IMR-90 (cell line): ENCODE data around the gene TP53I11. TPM values are rescaled to one million over a fixed set of nuclear protein-coding genes. Genes with fewer than 3 reads are reported as not detected.

Source experiments
- ATAC-seq: fragments of 200-7000 bp; cut with Tn5 transposase; 2 replicates; pipeline ENCODE4 v1.9.1; 2020; ENCODE audit warnings: low read depth, mild to moderate bottlenecking, moderate library complexity
- BruUV-seq: library from RNA; stranded (reverse); fragments of 400-500 nt; replicated peaks from 2 replicates; lab custom pipeline; 2021; lab: Mats Ljungman, UMichigan
- CTCF ChIA-PET: fragments of 300-600 bp; formaldehyde crosslinking; extraction: SDS; loops from one replicate; lab custom pipeline; 2021; ENCODE audit warnings: antibody characterized with exemption; lab: Yijun Ruan, JAX
- POLR2A ChIA-PET: fragments of 300-600 bp; sonication (Branson Sonifier 250); formaldehyde crosslinking; loops from one replicate; lab custom pipeline; 2022; ENCODE audit warnings: antibody characterized with exemption; ENCODE audit not compliant: unreplicated experiment; lab: Charles Lee
- DNase-seq: peaks from one replicate; pipeline ENCODE4 v3.0.0; 2013
- H2AFZ ChIP-seq: replicated peaks from 2 replicates; pipeline ENCODE3; 2013; ENCODE audit warnings: low read length, mild to moderate bottlenecking; ENCODE audit not compliant: poor library complexity
- H2AK5ac ChIP-seq: 2 replicates; pipeline ENCODE4 v1.6.1; 2013; ENCODE audit warnings: low read depth, low read length, inconsistent platforms
- H2AK9ac ChIP-seq: replicated peaks from 2 replicates; pipeline ENCODE3; 2013; ENCODE audit warnings: mild to moderate bottlenecking, low read depth, low read length, moderate library complexity; ENCODE audit not compliant: poor library complexity
- H2BK120ac ChIP-seq: 2 replicates; pipeline ENCODE4 v1.6.1; 2013; ENCODE audit warnings: low read depth, low read length, inconsistent platforms
- H2BK15ac ChIP-seq: 3 replicates; pipeline ENCODE4 v1.6.1; 2013; ENCODE audit warnings: low read depth, low read length, inconsistent platforms
- H2BK20ac ChIP-seq: 2 replicates; pipeline ENCODE4 v1.6.1; 2013; ENCODE audit warnings: low read depth, mild to moderate bottlenecking, inconsistent platforms, low read length, moderate library complexity
- H2BK5ac ChIP-seq: 2 replicates; pipeline ENCODE4 v1.6.1; 2013; ENCODE audit warnings: mild to moderate bottlenecking, low read depth, low read length, inconsistent platforms; ENCODE audit not compliant: poor library complexity, severe bottlenecking
- H3K14ac ChIP-seq: replicated peaks from 2 replicates; pipeline ENCODE4 v1.6.1; 2013; ENCODE audit warnings: low read depth, low read length, inconsistent platforms
- H3K18ac ChIP-seq: 2 replicates; pipeline ENCODE4 v1.6.1; 2013; ENCODE audit warnings: low read depth, low read length, control low read depth
- H3K23ac ChIP-seq: 2 replicates; pipeline ENCODE4 v1.6.1; 2013; ENCODE audit warnings: low read depth, low read length, inconsistent platforms
- H3K27ac ChIP-seq: 2 replicates; pipeline ENCODE4 v1.5.1; 2013; ENCODE audit warnings: mild to moderate bottlenecking, control low read depth, low read length; ENCODE audit not compliant: insufficient read depth
- H3K27me3 ChIP-seq: 2 replicates; pipeline ENCODE4 v1.6.1; 2013; ENCODE audit warnings: low read length; ENCODE audit not compliant: control insufficient read depth, insufficient read depth
- H3K36me3 ChIP-seq: 2 replicates; pipeline ENCODE4 v1.6.1; 2013; ENCODE audit warnings: low read length, mixed read lengths; ENCODE audit not compliant: control insufficient read depth, insufficient read depth
- H3K4ac ChIP-seq: 2 replicates; pipeline ENCODE4 v1.6.1; 2013; ENCODE audit warnings: low read depth, low read length, inconsistent platforms
- H3K4me1 ChIP-seq: 2 replicates; pipeline ENCODE4 v1.6.1; 2013; ENCODE audit warnings: low read length, mixed read lengths; ENCODE audit not compliant: control insufficient read depth, insufficient read depth
- H3K4me2 ChIP-seq: 2 replicates; pipeline ENCODE4 v1.6.1; 2013; ENCODE audit warnings: low read depth, mild to moderate bottlenecking, control low read depth, low read length, moderate library complexity
- H3K4me3 ChIP-seq: 2 replicates; pipeline ENCODE4 v1.5.1; 2013; ENCODE audit warnings: low read depth, mild to moderate bottlenecking, control low read depth, low read length, moderate library complexity; ENCODE audit not compliant: insufficient read depth
- H3K56ac ChIP-seq: 2 replicates; pipeline ENCODE4 v1.6.1; 2013; ENCODE audit warnings: low read length, inconsistent platforms; ENCODE audit not compliant: insufficient read depth; ENCODE audit errors: extremely low read depth
- H3K79me1 ChIP-seq, 2 experiments: 2 replicates each; pipeline ENCODE4 v1.6.1; 2013; ENCODE audit warnings: low read length in 2 of 2, inconsistent platforms in 1 of 2, low read depth in 1 of 2
- H3K9ac ChIP-seq: 2 replicates; pipeline ENCODE4 v1.6.1; 2013; ENCODE audit warnings: low read depth, low read length, control low read depth
- H3K9me1 ChIP-seq: 2 replicates; pipeline ENCODE4 v1.6.1; 2013; ENCODE audit warnings: low read length, inconsistent platforms; ENCODE audit not compliant: insufficient read depth
- H3K9me3 ChIP-seq: 2 replicates; pipeline ENCODE4 v1.6.1; 2013; ENCODE audit warnings: low read length; ENCODE audit not compliant: control insufficient read depth, insufficient read depth
- H4K20me1 ChIP-seq: 2 replicates; pipeline ENCODE4 v1.6.1; 2013; ENCODE audit warnings: low read length, inconsistent platforms; ENCODE audit not compliant: insufficient read depth
- H4K5ac ChIP-seq: 2 replicates; pipeline ENCODE4 v1.6.1; 2013; ENCODE audit warnings: mild to moderate bottlenecking, low read depth, low read length, control low read depth
- H4K8ac ChIP-seq, 2 experiments: 2 replicates each; pipeline ENCODE4 v1.6.1; 2013; ENCODE audit warnings: low read depth in 2 of 2, low read length in 2 of 2, control low read depth in 1 of 2, inconsistent platforms in 1 of 2
- H4K91ac ChIP-seq: 2 replicates; pipeline ENCODE4 v1.6.1; 2013; ENCODE audit warnings: low read depth, low read length, inconsistent platforms; ENCODE audit not compliant: insufficient read depth
- BHLHE40 ChIP-seq: fragments of 150-350 bp; IDR thresholded peaks from 2 replicates; pipeline ENCODE4 v1.6.1; 2016; ENCODE audit warnings: mild to moderate bottlenecking, low read depth, low read length
- CEBPB ChIP-seq: IDR thresholded peaks from 2 replicates; pipeline ENCODE4 v1.6.1; 2012; ENCODE audit warnings: low read depth, low read length, improper control_type of control experiment
- CHD1 ChIP-seq: IDR thresholded peaks from 2 replicates; pipeline ENCODE4 v1.6.1; 2012; ENCODE audit warnings: low read depth, low read length, improper control_type of control experiment
- CTCF ChIP-seq: conservative IDR thresholded peaks from 2 replicates; pipeline ENCODE4 v1.5.1; 2012; ENCODE audit warnings: mild to moderate bottlenecking, low read depth, low read length, improper control_type of control experiment
- ELK1 ChIP-seq: fragments of 150-350 bp; IDR thresholded peaks from 2 replicates; pipeline ENCODE4 v1.6.1; 2016; ENCODE audit warnings: low read depth, mild to moderate bottlenecking, low read length, moderate library complexity, borderline replicate concordance
- FOS ChIP-seq: fragments of 150-350 bp; IDR thresholded peaks from 2 replicates; pipeline ENCODE4 v1.6.1; 2016; ENCODE audit warnings: low read depth, low read length
- MAFK ChIP-seq: IDR thresholded peaks from 2 replicates; pipeline ENCODE4 v1.6.1; 2012; ENCODE audit warnings: low read depth, low read length, improper control_type of control experiment
- MAZ ChIP-seq: IDR thresholded peaks from 2 replicates; pipeline ENCODE4 v1.6.1; 2012; ENCODE audit warnings: low read depth, mild to moderate bottlenecking, low read length, improper control_type of control experiment, moderate library complexity, borderline replicate concordance
- MXI1 ChIP-seq: IDR thresholded peaks from 2 replicates; pipeline ENCODE4 v1.6.1; 2012; ENCODE audit warnings: low read depth, mild to moderate bottlenecking, low read length, moderate library complexity, borderline replicate concordance
- NFE2L2 ChIP-seq: fragments of 150-350 bp; IDR thresholded peaks from 2 replicates; pipeline ENCODE4 v1.6.1; 2016; ENCODE audit warnings: low read depth, mild to moderate bottlenecking, low read length
- POLR2A ChIP-seq: IDR thresholded peaks from 2 replicates; pipeline ENCODE4 v1.6.1; 2012; ENCODE audit warnings: mild to moderate bottlenecking, low read depth, low read length
- RAD21 ChIP-seq: IDR thresholded peaks from 2 replicates; pipeline ENCODE4 v1.6.1; 2012; ENCODE audit warnings: low read length, improper control_type of control experiment
- RCOR1 ChIP-seq: IDR thresholded peaks from 2 replicates; pipeline ENCODE4 v1.6.1; 2012; ENCODE audit warnings: mild to moderate bottlenecking, low read length, improper control_type of control experiment; ENCODE audit not compliant: insufficient replicate concordance
- RFX5 ChIP-seq: IDR thresholded peaks from 2 replicates; pipeline ENCODE4 v1.8.0; 2012; ENCODE audit warnings: low read depth, mild to moderate bottlenecking, low read length, moderate library complexity
- SMC3 ChIP-seq: fragments of 150-350 bp; IDR thresholded peaks from 2 replicates; pipeline ENCODE4 v1.6.1; 2016; ENCODE audit warnings: low read depth, mild to moderate bottlenecking, antibody characterized with exemption, low read length, moderate library complexity
- USF2 ChIP-seq: fragments of 150-350 bp; IDR thresholded peaks from 2 replicates; pipeline ENCODE4 v1.6.1; 2017; ENCODE audit warnings: mild to moderate bottlenecking, antibody characterized with exemption, low read length, low read depth
- WGBS, 2 experiments: methylation state at CpG; one replicate each; pipeline versions ENCODE4 v1.1.5 to v1.1.7; 2013; ENCODE audit warnings: missing lambda C conversion rate in 2 of 2; ENCODE audit not compliant: insufficient read length in 1 of 2; ENCODE audit errors: extremely low coverage in 2 of 2; 5-methylcytosine and 5-hydroxymethylcytosine counted together
- dilution Hi-C: fragments of 300-500 bp; cut with HindIII; formaldehyde crosslinking; loops from one replicate; pipeline ENCODE4 v1.14.3; 2018; ENCODE audit warnings: low sequenced_read_pairs; ENCODE audit not compliant: unreplicated experiment
- in situ Hi-C: fragments of 300-500 bp; cut with MboI; formaldehyde crosslinking; loops from 3 replicates; pipeline ENCODE4 v1.14.3; 2019; ENCODE audit warnings: low sequenced_read_pairs, inconsistent platforms, mixed read lengths
- intact Hi-C: fragments of 100-400 bp; cut with micrococcal nuclease; formaldehyde crosslinking; loops from 2 replicates; pipeline ENCODE4 v1.10.0; 2022
- polyA plus RNA-seq, 3 experiments: library from polyadenylated mRNA; depleted of rRNA; stranded (reverse); fragments of >200 nt; gene quantifications; 2 replicates each; pipeline ENCODE4 v1.2.3, GENCODE V29; 2012; ENCODE audit warnings: low replicate concordance in 1 of 3
- total RNA-seq: library from RNA; depleted of rRNA; stranded (reverse); fragments of >200 nt; gene quantifications from 2 replicates; pipeline ENCODE4 v1.2.3, GENCODE V29; 2012

TP53I11 gene
- total and polyA plus RNA-seq, 2 of the 4 experiments (the other 2 are of a cell fraction): 3.9 to 22.0 TPM

- Histone ChIP-seq H3K4me1 (peaks cover 1% of the 10 kb centered on the region; the same call in 1 of the 2 replicates), H3K4me2 (no peak overlapping the region), H3K27ac (no peak overlapping the region), H4K8ac (no peak overlapping the region), H4K5ac (no peak overlapping the region), H3K4me3 (no peak overlapping the region), H3K23ac (no peak overlapping the region), H3K18ac (no peak overlapping the region), H3K79me1 (no peaks in the 10 kb centered on the region), H2BK5ac (no peak overlapping the region), H3K4ac (no peak overlapping the region), H2BK15ac (no peak overlapping the region), H2BK120ac (no peak overlapping the region), H2AK5ac (no peak overlapping the region), H2AK9ac (peak overlapping the region; percentile 55), H3K27me3 (peaks cover 20% of the 10 kb centered on the region), H2AFZ (no peak overlapping the region), H3K14ac (no peak overlapping the region), H3K9me1 (no peaks in the 10 kb centered on the region), H4K91ac (no peak overlapping the region), H3K9ac (no peak overlapping the region), H3K9me3 (no peaks in the 10 kb centered on the region), H4K20me1 (no peaks in the 10 kb centered on the region), H3K36me3 (no peaks in the 10 kb centered on the region), H3K56ac (no peak overlapping the region), H2BK20ac (no peak overlapping the region)
- no peak for ATAC-seq
- DNase-seq: no peak
- CTCF ChIA-PET: no interaction called here
- intact Hi-C loops: no loop called here
- no TSS peak for BruUV-seq
- dilution Hi-C loops: no loop called here
- POLR2A ChIA-PET: interaction anchor here (0.6 kb wide), 1 partner anchor 21 kb away, joined by 3 read pairs; no protein-coding TSS in a partner anchor
- in situ Hi-C loops: loop anchor here (25.0 kb wide), 1 partner anchor 803 kb away; no protein-coding TSS in a partner anchor
- WGBS, 2 experiments: 92% methylated on average over 4 of the region's 10 CpGs; no CpG with 5 or more reads in 1 of the 2 experiments
- TF ChIP-seq ELK1 (no peak), BHLHE40 (no peak), CHD1 (no peak), CTCF (no peak), CEBPB (no peak), SMC3 (no peak), USF2 (no peak), MAFK (no peak), RAD21 (no peak), RCOR1 (no peak), RFX5 (no peak), NFE2L2 (no peak), POLR2A (no peak), MXI1 (no peak), FOS (no peak), MAZ (no peak)
These were observed 35.1 kb downstream of the TP53I11 start for GRCh38 chr11:44915621-44916020.
